SH-SY5Y (cell line): ENCODE results near the gene GALK2.

Source experiments
- GATA2 ChIP-seq: IDR thresholded peaks from 2 replicates; pipeline ENCODE4 v1.6.1; 2011; ENCODE audit warnings: mild to moderate bottlenecking, low read depth, low read length
- GATA3 ChIP-seq: IDR thresholded peaks from 2 replicates; pipeline ENCODE4 v1.6.1; 2011; ENCODE audit warnings: low read depth, mild to moderate bottlenecking, low read length, moderate library complexity

Gene GALK2

GRCh38 chr15:49187549-49188245, 17.6 kb downstream of the GALK2 start:
- TF ChIP-seq GATA3 (no peak), GATA2 (no peak)

GRCh38 chr15:49188933-49189332, 18.9 kb downstream of the GALK2 start:
- TF ChIP-seq GATA3 (no peak), GATA2 (no peak)

- no peak for TF ChIP-seq GATA2
- no peak for TF ChIP-seq GATA3
Observed at GRCh38 chr15:49189631-49190030, 19.6 kb downstream of the GALK2 start.

- TF ChIP-seq GATA3 (no peak), GATA2 (no peak)
Observed at GRCh38 chr15:49190586-49190985, 20.5 kb downstream of the GALK2 start.

- TF ChIP-seq GATA2 (no peak), GATA3 (no peak)
Observed at GRCh38 chr15:49191892-49192291, 21.8 kb downstream of the GALK2 start.

- no peak for TF ChIP-seq GATA3
- TF ChIP-seq GATA2 = no peak
Observed at GRCh38 chr15:49196856-49197255, 26.8 kb downstream of the GALK2 start.

- TF ChIP-seq GATA2 = no peak
- no peak for TF ChIP-seq GATA3
Observed at GRCh38 chr15:49199666-49200065, 29.6 kb downstream of the GALK2 start.

- TF ChIP-seq GATA3 = no peak
Observed at GRCh38 chr15:49200347-49200746, 30.3 kb downstream of the GALK2 start.

GRCh38 chr15:49212897-49213296, 42.9 kb downstream of the GALK2 start:
- TF ChIP-seq GATA2 (no peak), GATA3 (no peak)

- TF ChIP-seq GATA2 (no peak), GATA3 (no peak)
Observed at GRCh38 chr15:49215768-49216739, 46.0 kb downstream of the GALK2 start.

- TF ChIP-seq GATA2 (no peak), GATA3 (no peak)
Observed at GRCh38 chr15:49223536-49224274, 53.7 kb downstream of the GALK2 start.

- TF ChIP-seq GATA2 (no peak), GATA3 (no peak)
Observed at GRCh38 chr15:49225572-49226281, 55.7 kb downstream of the GALK2 start.

GRCh38 chr15:49227602-49228001, 57.6 kb downstream of the GALK2 start:
- TF ChIP-seq GATA3 = no peak
- TF ChIP-seq GATA2 = no peak

- no peak for TF ChIP-seq GATA3
- no peak for TF ChIP-seq GATA2
Observed at GRCh38 chr15:49229922-49230321, 59.9 kb downstream of the GALK2 start.
